AG04450 (cell line): ENCODE results near the gene MPPED2. TPM values are rescaled to one million over a fixed set of nuclear protein-coding genes. Genes with fewer than 3 reads are reported as not detected.

Experiments
- CTCF ChIA-PET: fragments of 300-600, 350-600 bp; formaldehyde crosslinking; extraction: SDS; loops from one replicate; lab custom pipeline; 2022; ENCODE audit warnings: antibody characterized with exemption, inconsistent platforms; lab: Charles Lee
- POLR2A ChIA-PET: fragments of 350-600 bp; formaldehyde crosslinking; extraction: SDS; loops from one replicate; lab custom pipeline; 2021; ENCODE audit warnings: antibody characterized with exemption, inconsistent platforms; lab: Yijun Ruan, JAX
- DNase-seq: peaks from one replicate; pipeline ENCODE4 v3.0.0-alpha.2; 2011; ENCODE audit warnings: low read depth, low spot score
- H3K27ac ChIP-seq: one replicate; pipeline ENCODE4 v1.5.1; 2012; ENCODE audit warnings: low read depth, low read length, control low read depth
- H3K27me3 ChIP-seq: one replicate; pipeline ENCODE4 v1.6.0; 2012; ENCODE audit warnings: low read length; ENCODE audit not compliant: control insufficient read depth, insufficient read depth
- H3K4me3 ChIP-seq: 2 replicates; pipeline ENCODE4 v1.5.1; 2011; ENCODE audit warnings: mild to moderate bottlenecking, low read depth, low read length, control low read depth
- H3K9me3 ChIP-seq: 2 replicates; pipeline ENCODE4 v1.5.1; 2012; ENCODE audit warnings: low read length; ENCODE audit not compliant: control insufficient read depth, insufficient read depth
- CTCF ChIP-seq: IDR thresholded peaks from 2 replicates; pipeline ENCODE4 v1.5.1; 2011; ENCODE audit warnings: low read depth, low read length, control low read depth, inconsistent platforms
- polyA plus RNA-seq: library from polyadenylated mRNA; depleted of rRNA; stranded (reverse); fragments of >200 nt; gene quantifications from 2 replicates; pipeline ENCODE4 v1.2.3, GENCODE V29; 2011

The MPPED2 gene
- polyA plus RNA-seq, 1 experiment, result not detected

GRCh38 chr11:30364139-30364836, 221.9 kb downstream of the MPPED2 start:
- ChIA-PET POLR2A (no interaction called here), CTCF (no interaction called here)
- no peak for TF ChIP-seq CTCF
- no peak for DNase-seq
- no peaks in the 10 kb centered on the region for H3K9me3 ChIP-seq
- no peak overlapping the region for H3K27ac ChIP-seq
- no peaks in the 10 kb centered on the region for H3K27me3 ChIP-seq
- H3K4me3 ChIP-seq, result no peak overlapping the region

- CTCF ChIA-PET, result interaction anchor here (1.2 kb wide), 1 partner anchor 554 kb away, joined by 3 read pairs; no protein-coding TSS in a partner anchor
- no peak for TF ChIP-seq CTCF
- no peak overlapping the region for H3K27ac ChIP-seq
- H3K27me3 ChIP-seq, result no peaks in the 10 kb centered on the region
- no peak for DNase-seq
- H3K9me3 ChIP-seq, result no peaks in the 10 kb centered on the region
- no peak overlapping the region for H3K4me3 ChIP-seq
- POLR2A ChIA-PET, result no interaction called here
These were observed 225.4 kb downstream of the MPPED2 start for GRCh38 chr11:30360741-30361140.
